Fibroblast of villous mesenchyme (primary cell): Measurements from ENCODE around the gene KCNH3. TPM values are rescaled to one million over a fixed set of nuclear protein-coding genes. Genes with fewer than 3 reads are reported as not detected.
A peak's percentile ranks its signal among the peaks of the same experiment; 100 is the strongest.

Experiments
- DNase-seq: peaks from one replicate; pipeline ENCODE4 v3.0.0-alpha.2; 2010; ENCODE audit warnings: low read depth
- H3K4me3 ChIP-seq: 2 replicates; pipeline ENCODE4 v1.5.1; 2011; ENCODE audit warnings: low read depth, mild to moderate bottlenecking, low read length
- total RNA-seq: library from RNA; depleted of rRNA; stranded (reverse); fragments of >200 nt; gene quantifications from 2 replicates; pipeline ENCODE4 v1.2.3, GENCODE V29; 2012
- TF ChIP-seq, protein P1 (sequence below): IDR thresholded peaks from 2 replicates; pipeline ENCODE4 v1.5.1; 2012; ENCODE audit warnings: low read depth, mild to moderate bottlenecking, low read length; ENCODE audit not compliant: insufficient read depth

The KCNH3 gene
- total RNA-seq, 1 donor: under 0.01 TPM

DNA sequence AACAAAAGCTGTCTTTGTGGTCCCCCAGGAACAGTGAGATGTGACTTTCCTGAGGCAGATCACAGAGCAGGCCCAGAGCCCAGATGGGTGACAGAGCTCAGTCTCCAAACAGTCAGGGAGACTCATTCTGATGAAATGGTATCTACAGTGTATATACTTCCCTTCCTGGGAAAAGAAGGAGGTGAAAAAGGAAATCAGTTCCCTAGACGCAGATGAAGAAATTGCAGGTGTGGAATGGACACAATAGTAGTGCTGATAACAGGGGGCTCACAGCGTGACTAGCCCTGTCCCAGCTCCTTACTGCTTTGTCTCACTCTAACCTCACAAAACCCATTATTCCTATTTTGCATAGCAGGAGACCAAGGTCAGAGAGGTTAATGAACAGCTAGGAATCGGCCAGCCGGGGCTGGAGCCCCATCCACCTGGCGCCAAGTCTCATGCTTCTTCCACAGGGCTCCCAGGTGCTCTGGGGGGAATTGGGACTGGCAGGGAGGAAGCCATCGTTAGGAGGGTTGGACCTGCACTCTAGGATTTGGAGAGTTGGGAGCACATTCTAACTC lies 11.9 kb downstream of the KCNH3 start:
- TF ChIP-seq, protein P1, sequence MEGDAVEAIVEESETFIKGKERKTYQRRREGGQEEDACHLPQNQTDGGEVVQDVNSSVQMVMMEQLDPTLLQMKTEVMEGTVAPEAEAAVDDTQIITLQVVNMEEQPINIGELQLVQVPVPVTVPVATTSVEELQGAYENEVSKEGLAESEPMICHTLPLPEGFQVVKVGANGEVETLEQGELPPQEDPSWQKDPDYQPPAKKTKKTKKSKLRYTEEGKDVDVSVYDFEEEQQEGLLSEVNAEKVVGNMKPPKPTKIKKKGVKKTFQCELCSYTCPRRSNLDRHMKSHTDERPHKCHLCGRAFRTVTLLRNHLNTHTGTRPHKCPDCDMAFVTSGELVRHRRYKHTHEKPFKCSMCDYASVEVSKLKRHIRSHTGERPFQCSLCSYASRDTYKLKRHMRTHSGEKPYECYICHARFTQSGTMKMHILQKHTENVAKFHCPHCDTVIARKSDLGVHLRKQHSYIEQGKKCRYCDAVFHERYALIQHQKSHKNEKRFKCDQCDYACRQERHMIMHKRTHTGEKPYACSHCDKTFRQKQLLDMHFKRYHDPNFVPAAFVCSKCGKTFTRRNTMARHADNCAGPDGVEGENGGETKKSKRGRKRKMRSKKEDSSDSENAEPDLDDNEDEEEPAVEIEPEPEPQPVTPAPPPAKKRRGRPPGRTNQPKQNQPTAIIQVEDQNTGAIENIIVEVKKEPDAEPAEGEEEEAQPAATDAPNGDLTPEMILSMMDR: no peak
- no peak overlapping the region for H3K4me3 ChIP-seq
- DNase-seq: no peak

DNA sequence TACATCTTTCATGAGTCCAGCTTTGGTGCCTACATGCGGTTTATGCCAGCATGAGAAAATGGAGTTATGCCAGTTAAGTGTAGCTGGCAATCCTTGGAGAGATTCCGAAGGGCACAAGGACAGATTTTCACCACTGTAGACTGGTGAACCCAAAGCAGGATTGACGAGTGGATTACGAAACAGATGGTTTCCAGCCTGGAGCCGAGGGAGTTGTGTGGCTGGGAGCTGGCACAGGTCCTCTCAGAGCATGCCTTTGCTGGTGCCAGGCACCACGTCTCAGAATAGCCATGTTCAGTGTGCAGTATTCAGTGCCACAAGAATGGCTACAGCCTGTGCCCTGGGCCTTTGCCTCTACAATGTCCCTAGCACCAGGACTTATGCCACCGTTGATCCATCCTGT lies 13.2 kb downstream of the KCNH3 start:
- TF ChIP-seq, protein P1: no peak
- DNase-seq: no peak
- H3K4me3 ChIP-seq: no peak overlapping the region

DNA sequence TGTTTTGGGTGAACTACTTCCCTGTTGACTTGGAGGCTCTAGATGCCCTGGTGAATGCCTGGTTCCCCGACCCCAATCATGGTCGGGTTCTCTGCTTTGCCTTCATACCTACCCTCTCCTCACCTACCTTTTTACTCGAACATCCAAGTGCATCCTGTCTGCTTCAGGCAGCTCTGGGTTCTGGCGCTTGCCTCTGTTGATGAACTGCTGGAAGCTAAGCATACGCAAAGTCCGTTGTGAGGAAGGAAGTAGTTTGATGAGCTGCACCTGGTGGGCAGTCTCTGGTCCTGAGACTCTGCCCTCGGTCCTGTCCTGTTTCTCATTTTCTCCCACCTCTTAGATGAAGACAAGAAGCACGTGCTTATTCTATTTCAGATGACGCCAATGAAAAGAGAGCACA lies 13.6 kb downstream of the KCNH3 start:
- TF ChIP-seq, protein P1: no peak
- DNase-seq: no peak

DNA sequence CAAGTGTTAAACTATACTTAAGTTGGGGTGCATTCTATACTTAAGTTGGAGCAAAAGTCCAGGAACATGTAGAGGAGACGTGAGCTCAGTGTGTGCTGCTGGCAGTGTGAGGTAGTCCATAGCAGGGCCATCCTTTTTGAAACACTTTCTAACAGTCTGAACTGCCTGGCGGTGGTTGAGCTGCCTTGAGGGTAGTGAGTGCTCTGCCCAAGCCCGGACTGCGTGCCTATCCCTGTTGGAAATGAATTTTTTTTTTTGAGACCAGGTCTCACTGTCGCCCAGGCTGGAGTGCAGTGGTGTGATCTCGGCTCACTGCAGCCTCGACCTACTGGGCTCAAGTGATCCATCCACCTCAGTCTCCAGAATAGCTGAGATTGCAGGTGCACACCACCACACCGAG lies 14.1 kb downstream of the KCNH3 start:
- no peak for DNase-seq
- H3K4me3 ChIP-seq: no peak overlapping the region
- TF ChIP-seq, protein P1: no peak

More for the DNA sequence above, 13.6 kb downstream of the KCNH3 start:
- no peak overlapping the region for H3K4me3 ChIP-seq

DNA sequence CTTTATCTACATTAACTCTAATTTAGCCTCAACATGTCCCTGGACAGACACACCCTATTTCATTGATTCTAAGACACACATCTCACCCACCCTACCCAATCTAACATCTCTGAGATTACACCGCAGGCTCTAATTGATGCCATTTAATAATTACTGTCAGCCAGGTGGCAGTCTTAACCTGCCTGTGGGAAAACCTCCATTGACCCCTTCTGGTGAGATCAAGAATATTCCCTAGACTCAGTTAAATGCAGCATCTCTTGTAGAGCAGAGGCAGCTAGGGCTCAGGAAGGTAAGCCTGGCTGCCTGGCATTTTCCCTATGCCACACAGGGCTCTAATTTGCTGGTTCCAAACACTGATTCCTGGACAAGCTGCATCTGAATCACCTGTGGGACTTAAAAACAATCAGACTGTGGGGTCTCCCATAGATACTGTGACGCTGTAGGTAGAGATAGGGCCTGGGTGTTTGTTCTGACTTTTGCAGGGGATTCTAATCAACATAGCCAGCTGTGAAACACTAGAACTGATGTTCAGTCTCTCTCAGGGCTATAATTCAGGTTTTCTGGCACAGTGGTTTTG lies 14.8 kb downstream of the KCNH3 start:
- H3K4me3 ChIP-seq: no peak overlapping the region
- peak; percentile 16 for DNase-seq
- TF ChIP-seq, protein P1: peak; percentile 39

DNA sequence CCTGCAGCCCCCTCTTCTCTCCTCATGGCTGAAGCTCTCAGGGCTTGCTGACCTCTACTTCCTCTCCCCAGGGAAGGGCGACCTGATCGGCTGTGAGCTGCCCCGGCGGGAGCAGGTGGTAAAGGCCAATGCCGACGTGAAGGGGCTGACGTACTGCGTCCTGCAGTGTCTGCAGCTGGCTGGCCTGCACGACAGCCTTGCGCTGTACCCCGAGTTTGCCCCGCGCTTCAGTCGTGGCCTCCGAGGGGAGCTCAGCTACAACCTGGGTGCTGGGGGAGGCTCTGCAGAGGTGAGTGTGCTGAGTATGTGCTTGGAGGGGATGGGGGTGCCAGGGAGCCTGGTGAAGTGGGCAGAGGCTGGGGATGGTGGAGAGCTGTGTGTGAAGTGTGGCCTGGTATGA lies 15.4 kb downstream of the KCNH3 start:
- no peak for DNase-seq
- no peak overlapping the region for H3K4me3 ChIP-seq
- TF ChIP-seq, protein P1: no peak

DNA sequence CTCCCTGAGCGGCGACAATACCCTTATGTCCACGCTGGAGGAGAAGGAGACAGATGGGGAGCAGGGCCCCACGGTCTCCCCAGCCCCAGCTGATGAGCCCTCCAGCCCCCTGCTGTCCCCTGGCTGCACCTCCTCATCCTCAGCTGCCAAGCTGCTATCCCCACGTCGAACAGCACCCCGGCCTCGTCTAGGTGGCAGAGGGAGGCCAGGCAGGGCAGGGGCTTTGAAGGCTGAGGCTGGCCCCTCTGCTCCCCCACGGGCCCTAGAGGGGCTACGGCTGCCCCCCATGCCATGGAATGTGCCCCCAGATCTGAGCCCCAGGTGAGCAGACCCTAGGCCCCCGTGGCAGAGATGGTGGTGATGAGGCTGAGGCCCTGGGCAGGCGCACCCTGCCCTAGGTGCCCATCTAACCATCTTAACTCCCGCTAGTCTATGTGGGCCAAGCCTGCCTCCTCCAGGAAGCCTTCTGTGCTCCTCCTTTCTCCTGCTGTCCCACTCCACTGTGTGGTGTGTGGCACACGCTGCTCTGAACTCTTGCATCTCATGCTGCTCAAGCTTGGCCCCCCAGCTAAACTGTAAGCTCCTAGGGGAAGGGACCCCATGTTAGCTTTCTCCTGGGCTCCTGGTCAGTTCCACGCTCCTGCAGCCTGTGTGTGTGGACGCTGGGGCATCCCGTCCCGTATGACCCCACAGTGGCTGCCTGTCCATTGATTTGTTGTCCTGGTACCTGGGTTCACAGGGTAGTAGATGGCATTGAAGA lies 17.0 kb downstream of the KCNH3 start:
- H3K4me3 ChIP-seq: no peak overlapping the region
- TF ChIP-seq, protein P1: no peak
- no peak for DNase-seq
